Measurements from ENCODE around the gene MMP10.

MMP10 gene

GRCh38 chr11:102722821-102723220, 57.6 kb downstream of the MMP10 start:
- H3K4me3 ChIP-seq (ENCODE audit: control insufficient read depth, low read depth, low read length), result no peak overlapping the region
- no peak for DNase-seq (ENCODE audit: low read depth)
- TF ChIP-seq CTCF (conservative IDR thresholded peaks at IDR 0.05; ENCODE audit: control insufficient read depth, insufficient read depth, low read depth, low read length), result no peak
